Karpas-422 (cell line): ENCODE data around the gene CSF3. TPM values are rescaled to one million over a fixed set of nuclear protein-coding genes. Genes with fewer than 3 reads are reported as not detected.

Experiments
- DNase-seq: peaks from one replicate; pipeline ENCODE4 v3.0.0-alpha.2; 2015
- H2AFZ ChIP-seq: fragments of 200-600 bp; sonication (generic); 2 replicates; pipeline ENCODE4 v1.6.1; 2014; ENCODE audit warnings: antibody characterized with exemption, low read length, mixed read lengths
- H3K27ac ChIP-seq: fragments of 200-600 bp; sonication (generic); 2 replicates; pipeline ENCODE4 v1.5.1; 2014; ENCODE audit warnings: mild to moderate bottlenecking, low read length, moderate library complexity
- H3K27me3 ChIP-seq: fragments of 200-600 bp; sonication (generic); 2 replicates; pipeline ENCODE4 v1.6.1; 2014; ENCODE audit warnings: low read length, mixed read lengths
- H3K36me3 ChIP-seq: fragments of 200-600 bp; sonication (generic); 2 replicates; pipeline ENCODE4 v1.6.1; 2014; ENCODE audit warnings: low read length, mixed read lengths; ENCODE audit not compliant: insufficient read depth
- H3K4me1 ChIP-seq: fragments of 200-600 bp; sonication (generic); 2 replicates; pipeline ENCODE4 v1.6.1; 2014; ENCODE audit warnings: mild to moderate bottlenecking, low read length, mixed read lengths
- H3K4me2 ChIP-seq: fragments of 200-600 bp; sonication (generic); 2 replicates; pipeline ENCODE4 v1.6.1; 2014; ENCODE audit warnings: low read length, low read depth, mild to moderate bottlenecking; ENCODE audit not compliant: poor library complexity, severe bottlenecking
- H3K4me3 ChIP-seq: fragments of 200-600 bp; sonication (generic); 2 replicates; pipeline ENCODE4 v1.5.1; 2014; ENCODE audit warnings: mild to moderate bottlenecking, antibody characterized with exemption, low read length, mixed read lengths
- H3K79me2 ChIP-seq: fragments of 200-600 bp; sonication (generic); 2 replicates; pipeline ENCODE4 v1.6.1; 2014; ENCODE audit warnings: mild to moderate bottlenecking, low read length, mixed read lengths
- H3K9ac ChIP-seq: fragments of 200-600 bp; sonication (generic); 2 replicates; pipeline ENCODE4 v1.6.0; 2014; ENCODE audit warnings: low read length
- H3K9me2 ChIP-seq: fragments of 200-600 bp; sonication (generic), shearing (Covaris generic); replicated peaks from 2 replicates; pipeline ENCODE4 v1.6.0; 2014; ENCODE audit warnings: mild to moderate bottlenecking, low read length, moderate library complexity; ENCODE audit not compliant: insufficient read depth
- H3K9me3 ChIP-seq: fragments of 300-700, 200-600 bp; sonication (generic); 2 replicates; pipeline ENCODE4 v1.6.1; 2014; ENCODE audit warnings: low read length, mixed read lengths
- H4K20me1 ChIP-seq: fragments of 200-600 bp; sonication (generic); 2 replicates; pipeline ENCODE4 v1.6.1; 2014; ENCODE audit warnings: mild to moderate bottlenecking, antibody characterized with exemption, low read length, low read depth; ENCODE audit not compliant: insufficient read depth
- small RNA-seq: library from RNA; depleted of rRNA; stranded (forward); fragments of <200 nt; gene quantifications from one replicate; pipeline ENCODE3, GENCODE V24; 2014
- total RNA-seq: library from RNA; depleted of rRNA; stranded (reverse); fragments of >200 nt; shearing (Covaris generic); gene quantifications from 2 replicates; pipeline ENCODE4 v1.2.3, GENCODE V29; 2014; ENCODE audit warnings: low replicate concordance; rRNA removed

CSF3 gene
- total RNA-seq, 1 experiment from 2014 or later, result not detected

DNA sequence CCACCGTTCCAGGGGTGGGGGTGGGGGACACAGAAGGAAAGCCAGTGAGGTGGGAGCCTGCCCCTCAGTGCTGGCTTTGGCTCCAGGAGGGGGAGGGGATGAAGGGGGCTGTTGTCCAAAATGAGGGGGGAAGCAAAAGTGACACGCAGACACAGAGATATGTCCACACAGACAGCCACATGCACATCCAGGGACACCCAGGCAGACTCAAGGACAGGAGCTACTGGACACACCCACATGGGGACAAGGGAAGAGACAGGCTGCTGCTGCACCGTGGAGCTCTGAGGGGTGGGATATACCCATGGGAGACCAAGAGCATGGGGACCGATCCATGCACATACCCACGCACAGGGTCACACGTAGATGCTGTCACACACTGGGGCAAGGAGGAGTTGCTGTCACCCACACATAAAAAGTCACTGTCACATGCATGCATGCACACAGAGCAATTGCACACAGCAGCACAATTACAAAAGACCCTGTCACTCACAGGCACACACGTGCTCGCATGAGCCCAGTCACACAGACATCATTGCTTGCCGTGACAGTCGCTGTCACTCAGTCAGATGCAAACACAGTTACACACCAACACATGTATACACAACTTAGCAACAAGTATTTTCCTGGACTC is 48.8 kb downstream of the CSF3 start:
- Histone ChIP-seq H3K4me1 (peaks cover 31% of the 10 kb centered on the region), H2AFZ (no peak overlapping the region), H3K9me3 (no peaks in the 10 kb centered on the region), H3K9me2 (no peaks in the 10 kb centered on the region), H3K27ac (no peak overlapping the region), H3K27me3 (0 out of 2 replicates have a peak, but pooled peaks cover 7% of the 10 kb centered on the region), H3K79me2 (no peaks in the 10 kb centered on the region), H3K4me2 (peak overlapping the region; percentile 96), H3K9ac (peak overlapping the region; percentile 75), H3K4me3 (peak overlapping the region; percentile 84; the same call in 1 of the 2 replicates), H3K36me3 (no peaks in the 10 kb centered on the region), H4K20me1 (no peaks in the 10 kb centered on the region)
- DNase-seq, result peak; percentile 55

GRCh38 chr17:40064971-40065768 is 49.9 kb downstream of the CSF3 start:
- H3K4me2 ChIP-seq, result no peak overlapping the region
- no peak overlapping the region for H3K9ac ChIP-seq
- peaks cover 43% of the 10 kb centered on the region for H3K4me1 ChIP-seq

DNA sequence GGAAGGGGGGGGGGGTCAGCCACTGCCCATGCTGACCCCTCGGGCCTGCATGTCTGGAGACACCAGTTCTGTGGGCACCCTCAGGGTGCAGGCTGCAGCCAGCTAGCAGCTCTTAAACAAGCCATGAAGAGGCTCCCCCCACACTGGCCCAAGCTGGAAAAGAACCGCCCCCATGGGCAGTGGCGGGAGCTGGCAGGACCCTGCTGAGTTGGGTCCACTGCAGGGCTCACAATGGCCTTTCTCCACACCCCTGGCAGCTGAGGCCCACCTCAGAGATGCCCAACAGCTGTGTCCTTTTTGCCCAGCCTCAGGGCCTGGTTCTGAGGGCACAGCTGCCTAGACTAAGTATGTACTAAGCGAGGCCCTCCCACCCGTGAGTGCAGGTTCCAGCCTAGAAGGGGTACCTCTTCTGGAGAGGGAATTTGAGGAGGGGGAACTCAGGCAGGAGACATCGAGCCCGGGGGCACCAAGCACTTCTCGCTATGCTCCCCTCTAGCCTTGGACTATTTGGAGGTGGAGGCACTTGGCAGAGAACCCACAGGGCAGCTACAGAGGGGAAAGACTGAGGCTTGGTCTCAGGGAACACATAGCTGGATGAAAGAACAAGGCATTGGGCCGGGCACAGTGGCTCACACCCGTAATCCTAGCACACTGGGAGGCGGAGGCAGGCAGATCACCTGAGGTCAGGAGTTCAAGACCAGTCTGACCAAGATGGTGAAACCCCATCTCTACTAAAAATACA is 50.7 kb downstream of the CSF3 start:
- H3K9ac ChIP-seq, result no peak overlapping the region
- H3K9me2 ChIP-seq, result no peaks in the 10 kb centered on the region
- no peaks in the 10 kb centered on the region for H3K79me2 ChIP-seq
- no peak overlapping the region for H3K4me2 ChIP-seq
- H3K9me3 ChIP-seq, result no peaks in the 10 kb centered on the region
- no peak overlapping the region for H3K27ac ChIP-seq
- peak; percentile 28 for DNase-seq
- H3K27me3 ChIP-seq, result 0 out of 2 replicates have a peak, but pooled peaks cover 7% of the 10 kb centered on the region
- H3K4me1 ChIP-seq, result peaks cover 51% of the 10 kb centered on the region
- H2AFZ ChIP-seq, result no peak overlapping the region
- no peak overlapping the region for H3K4me3 ChIP-seq
- H3K36me3 ChIP-seq, result no peaks in the 10 kb centered on the region
- H4K20me1 ChIP-seq, result no peaks in the 10 kb centered on the region

More at GRCh38 chr17:40064971-40065768, 49.9 kb downstream of the CSF3 start:
- H3K4me3 ChIP-seq, result no peak overlapping the region
- H3K27me3 ChIP-seq, result 0 out of 2 replicates have a peak, but pooled peaks cover 7% of the 10 kb centered on the region
- no peaks in the 10 kb centered on the region for H3K9me3 ChIP-seq
- H2AFZ ChIP-seq, result no peak overlapping the region
- H3K36me3 ChIP-seq, result no peaks in the 10 kb centered on the region
- no peaks in the 10 kb centered on the region for H3K9me2 ChIP-seq
- peak; percentile 39 for DNase-seq
- H4K20me1 ChIP-seq, result no peaks in the 10 kb centered on the region
- no peak overlapping the region for H3K27ac ChIP-seq
- no peaks in the 10 kb centered on the region for H3K79me2 ChIP-seq

Small RNA genes within 50 kb of the gene (small RNA-seq; reads per million reads assigned to genes)
- gene SNORD124, result 978 reads per million, percentile 100 among the genes with 10 or more reads in this experiment

Other genes starting within 250 kb of the CSF3 start
- gene IKZF3, start 151.1 kb upstream of the CSF3 start, total RNA-seq, result 83.0 and 137 TPM in 2 replicates
- gene ZPBP2, start 147.2 kb upstream of the CSF3 start, total RNA-seq, result 3.9 and 10.4 TPM in 2 replicates
- 14.8 and 21.3 TPM in 2 replicates for gene GSDMB, start 96.8 kb upstream of the CSF3 start, total RNA-seq
- gene ORMDL3, start 87.8 kb upstream of the CSF3 start, total RNA-seq, result 41.4 and 46.8 TPM in 2 replicates
- 0.86 TPM in 1 of 2 replicates, not detected in the other for gene LRRC3C, start 87.7 kb upstream of the CSF3 start, total RNA-seq
- gene GSDMA, start 52.4 kb upstream of the CSF3 start, total RNA-seq, result not detected in 2 replicates
- gene PSMD3, start 34.6 kb upstream of the CSF3 start, total RNA-seq, result 87.1 and 126 TPM in 2 replicates
- 40.8 and 50.6 TPM in 2 replicates for gene MED24, start 39.0 kb downstream of the CSF3 start, total RNA-seq
- gene THRA, start 47.5 kb downstream of the CSF3 start, total RNA-seq, result 1.7 and 2.5 TPM in 2 replicates
- 0.65 and 0.67 TPM in 2 replicates for gene NR1D1, start 85.1 kb downstream of the CSF3 start, total RNA-seq
- 48.6 and 53.2 TPM in 2 replicates for gene MSL1, start 106.5 kb downstream of the CSF3 start, total RNA-seq
- gene CASC3, start 125.1 kb downstream of the CSF3 start, total RNA-seq, result 37.4 and 74.5 TPM in 2 replicates
- 5.6 and 8.9 TPM in 2 replicates for gene RAPGEFL1, start 162.0 kb downstream of the CSF3 start, total RNA-seq
- 6.0 and 19.0 TPM in 2 replicates for gene WIPF2, start 203.9 kb downstream of the CSF3 start, total RNA-seq